Fibroblast of lung (primary cell): ENCODE data around the gene CIB1. TPM values are rescaled to one million over a fixed set of nuclear protein-coding genes. Genes with fewer than 3 reads are reported as not detected.

Source experiments
- polyA plus RNA-seq, 2 donors: library from polyadenylated mRNA; depleted of rRNA in 1 of 2; stranded (reverse) in 1 of 2; unstranded in 1 of 2; fragments of >200 nt; gene quantifications; 2 replicates each; pipeline ENCODE4 v1.2.1, GENCODE V29; 2011 to 2012; ENCODE audit warnings: missing spikeins in 1 of 2
- total RNA-seq: library from RNA; depleted of rRNA; stranded (reverse); fragments of >200 nt; gene quantifications from 2 replicates; pipeline ENCODE4 v1.2.1, GENCODE V29; 2014

The CIB1 gene
- total and polyA plus RNA-seq, 2 donors (not counting 1 experiment from before 2014, with no cell fraction given), result 27.7 to 42.7 TPM

Other genes starting within 250 kb of the CIB1 start
- 5.9 and 9.4 TPM in 2 replicates for gene ZNF710, start 232.6 kb downstream of the CIB1 start, total RNA-seq
- gene ZNF710, start 232.6 kb downstream of the CIB1 start, polyA plus RNA-seq, result 2.1 and 2.2 TPM in 2 replicates
- gene IDH2, start 131.5 kb downstream of the CIB1 start, total RNA-seq, result 21.8 and 47.9 TPM in 2 replicates
- gene IDH2, start 131.5 kb downstream of the CIB1 start, polyA plus RNA-seq, result 39.9 and 66.0 TPM in 2 replicates
- 14.1 and 30.4 TPM in 2 replicates for gene SEMA4B, start 32.6 kb downstream of the CIB1 start, total RNA-seq
- gene SEMA4B, start 32.6 kb downstream of the CIB1 start, polyA plus RNA-seq, result 9.5 and 12.8 TPM in 2 replicates
- 6.2 and 9.7 TPM in 2 replicates for gene GDPGP1, start 268 bp upstream of the CIB1 start, total RNA-seq
- 1.9 and 2.5 TPM in 2 replicates for gene GDPGP1, start 268 bp upstream of the CIB1 start, polyA plus RNA-seq
- gene TTLL13, start 15.6 kb upstream of the CIB1 start, total RNA-seq, result under 0.01 TPM in 1 of 2 replicates, not detected in the other
- gene TTLL13, start 15.6 kb upstream of the CIB1 start, polyA plus RNA-seq, result 0.03 and 0.08 TPM in 2 replicates
- gene NGRN, start 31.7 kb upstream of the CIB1 start, total RNA-seq, result 96.1 and 96.8 TPM in 2 replicates
- gene NGRN, start 31.7 kb upstream of the CIB1 start, polyA plus RNA-seq, result 55.3 and 58.7 TPM in 2 replicates
- gene ZNF774, start 118.3 kb upstream of the CIB1 start, total RNA-seq, result 1.3 and 1.8 TPM in 2 replicates
- gene ZNF774, start 118.3 kb upstream of the CIB1 start, polyA plus RNA-seq, result 1.2 and 1.3 TPM in 2 replicates
- gene IQGAP1, start 154.3 kb upstream of the CIB1 start, total RNA-seq, result 160 and 270 TPM in 2 replicates
- 222 and 231 TPM in 2 replicates for gene IQGAP1, start 154.3 kb upstream of the CIB1 start, polyA plus RNA-seq